ENCODE results near the gene PLA2G6.
"Not testable (repeated sequence)": the region's sequence is repeated elsewhere in the genome, so short reads cannot be mapped to it uniquely, and the experiment has no call there.

Gene PLA2G6

GRCh38 chr22:38162881-38163843, 18.5 kb downstream of the PLA2G6 start:
- no peak for DNase-seq

GRCh38 chr22:38155703-38156102, 25.9 kb downstream of the PLA2G6 start:
- no peak for DNase-seq

GRCh38 chr22:38154563-38154915, 27.1 kb downstream of the PLA2G6 start:
- DNase-seq = not testable (repeated sequence)

GRCh38 chr22:38153821-38154562, 27.6 kb downstream of the PLA2G6 start:
- no peak for DNase-seq

GRCh38 chr22:38151126-38151500, 30.5 kb downstream of the PLA2G6 start:
- DNase-seq = no peak

- no peak for DNase-seq
Measured at GRCh38 chr22:38148245-38148644, 33.4 kb downstream of the PLA2G6 start.

GRCh38 chr22:38146166-38146565, 35.5 kb downstream of the PLA2G6 start:
- DNase-seq = not testable (repeated sequence)

GRCh38 chr22:38144025-38144405, 37.6 kb downstream of the PLA2G6 start:
- DNase-seq = no peak

- DNase-seq = no peak
Measured at GRCh38 chr22:38142606-38143005, 39.0 kb downstream of the PLA2G6 start.

- no peak for DNase-seq
Measured at GRCh38 chr22:38141217-38141973, 40.2 kb downstream of the PLA2G6 start.

- DNase-seq = no peak
Measured at GRCh38 chr22:38139901-38140300, 41.7 kb downstream of the PLA2G6 start.

- no peak for DNase-seq
Measured at GRCh38 chr22:38138961-38139360, 42.7 kb downstream of the PLA2G6 start.

- no peak for DNase-seq
Measured at GRCh38 chr22:38137876-38138687, 43.5 kb downstream of the PLA2G6 start.

- no peak for DNase-seq
Measured at GRCh38 chr22:38136607-38137006, 45.0 kb downstream of the PLA2G6 start.

GRCh38 chr22:38135133-38135706, 46.4 kb downstream of the PLA2G6 start:
- no peak for DNase-seq

- no peak for DNase-seq
Measured at GRCh38 chr22:38133331-38133730, 48.3 kb downstream of the PLA2G6 start.

GRCh38 chr22:38132794-38133193, 48.8 kb downstream of the PLA2G6 start:
- no peak for DNase-seq

- DNase-seq = no peak
Measured at GRCh38 chr22:38132136-38132535, 49.5 kb downstream of the PLA2G6 start.

- no peak for DNase-seq
Measured at GRCh38 chr22:38131399-38131798, 50.2 kb downstream of the PLA2G6 start.

GRCh38 chr22:38129856-38130255, 51.8 kb downstream of the PLA2G6 start:
- DNase-seq = no peak

GRCh38 chr22:38129021-38129420, 52.6 kb downstream of the PLA2G6 start:
- DNase-seq = no peak

- DNase-seq = no peak
Measured at GRCh38 chr22:38127869-38128268, 53.8 kb downstream of the PLA2G6 start.

All from activated CD4-positive, alpha-beta T cell treated with anti-CD3 and anti-CD28 coated beads, Interleukin-2, amount 50 U/mL, for 1 hour (primary cell).